HG02763 (cell line): ENCODE data around the gene ID3.
"Not testable (repeated sequence)": the region's sequence is repeated elsewhere in the genome, so short reads cannot be mapped to it uniquely, and the experiment has no call there.

Experiments used
- ATAC-seq: cut with Tn5 transposase; IDR thresholded peaks from one replicate; pipeline ENCODE4 v1.9.1; 2021; ENCODE audit warnings: mild to moderate bottlenecking, moderate library complexity; ENCODE audit not compliant: unreplicated experiment

The ID3 gene

GRCh38 chr1:23589585-23589986, 30.3 kb upstream of the ID3 start:
- ATAC-seq: no peak

- ATAC-seq: no peak
Observed at GRCh38 chr1:23588749-23589548, 29.6 kb upstream of the ID3 start.

DNA sequence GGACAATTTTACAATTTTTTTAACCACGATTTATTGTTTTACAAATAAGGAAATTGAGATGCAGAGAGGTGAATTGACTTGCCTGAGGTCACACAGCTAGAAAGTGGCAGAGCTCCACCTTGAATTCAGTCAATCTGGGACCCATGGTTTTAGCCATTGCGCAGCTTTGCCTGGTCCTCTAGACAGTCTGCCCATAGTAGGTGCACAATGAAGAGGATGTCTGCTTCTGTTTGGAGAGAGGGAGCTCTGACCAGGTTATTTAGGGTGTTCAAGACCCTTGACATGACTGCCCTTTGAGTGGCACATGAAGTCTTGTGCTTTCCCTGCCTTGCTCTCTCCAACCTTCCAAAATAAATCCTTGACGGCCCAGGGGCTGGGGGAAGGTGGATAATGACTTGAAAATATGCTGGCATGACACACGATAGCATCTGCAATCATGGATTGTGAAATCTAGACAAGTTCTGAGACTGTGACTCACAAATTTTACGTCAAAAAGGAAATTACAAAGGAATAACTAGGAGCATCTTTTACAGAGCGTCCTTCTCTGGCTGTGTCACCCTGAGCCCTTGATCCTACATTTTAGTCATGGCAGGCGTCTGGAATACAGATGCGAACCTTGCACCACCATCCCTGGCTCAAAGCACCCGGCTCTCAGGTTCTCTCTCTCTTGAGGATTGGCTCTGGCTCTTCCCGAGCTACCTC, 26.2 kb upstream of the ID3 start:
- ATAC-seq: no peak

GRCh38 chr1:23583727-23584126, 24.4 kb upstream of the ID3 start:
- ATAC-seq: not testable (repeated sequence)

DNA sequence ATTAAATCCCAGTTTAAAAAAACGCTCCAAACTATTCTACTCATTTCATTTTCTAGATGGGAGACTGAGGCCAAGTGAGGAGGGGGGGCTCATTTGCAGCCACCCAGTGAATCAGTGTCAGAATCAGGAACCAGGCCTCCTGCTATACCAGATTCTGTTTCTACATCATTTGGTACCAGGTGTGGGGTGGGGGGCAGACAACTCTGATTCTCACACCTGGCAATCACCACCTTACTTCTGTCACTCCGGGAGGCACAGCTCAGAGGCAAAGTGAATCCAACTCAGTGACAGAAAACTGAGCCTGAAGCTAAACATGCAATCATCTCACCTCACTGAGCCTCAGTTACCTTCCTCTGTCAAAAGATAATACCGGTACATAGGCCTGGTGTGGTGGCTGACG, 23.5 kb upstream of the ID3 start:
- no peak for ATAC-seq

DNA sequence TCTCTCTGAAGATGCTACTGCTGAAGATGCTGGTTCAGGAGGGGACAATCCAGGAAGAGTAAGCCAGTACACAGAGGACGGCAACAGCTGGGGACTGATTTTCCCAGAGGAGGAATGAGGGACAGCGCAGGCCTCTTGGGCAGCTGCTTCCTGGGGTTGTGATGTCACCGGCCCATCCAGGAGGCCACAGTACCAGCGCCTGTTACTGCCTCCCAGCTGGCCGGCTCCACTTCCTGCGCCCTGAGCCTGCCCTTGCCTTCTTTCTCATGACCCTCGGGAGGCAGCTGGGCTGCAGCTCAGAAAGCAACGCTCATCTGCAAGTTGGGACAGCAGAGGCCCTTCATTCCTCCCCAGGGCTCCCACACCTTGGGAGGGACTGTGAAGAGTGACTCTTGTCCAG, 21.9 kb upstream of the ID3 start:
- ATAC-seq: no peak

GRCh38 chr1:23578997-23579363, 19.7 kb upstream of the ID3 start:
- no peak for ATAC-seq

DNA sequence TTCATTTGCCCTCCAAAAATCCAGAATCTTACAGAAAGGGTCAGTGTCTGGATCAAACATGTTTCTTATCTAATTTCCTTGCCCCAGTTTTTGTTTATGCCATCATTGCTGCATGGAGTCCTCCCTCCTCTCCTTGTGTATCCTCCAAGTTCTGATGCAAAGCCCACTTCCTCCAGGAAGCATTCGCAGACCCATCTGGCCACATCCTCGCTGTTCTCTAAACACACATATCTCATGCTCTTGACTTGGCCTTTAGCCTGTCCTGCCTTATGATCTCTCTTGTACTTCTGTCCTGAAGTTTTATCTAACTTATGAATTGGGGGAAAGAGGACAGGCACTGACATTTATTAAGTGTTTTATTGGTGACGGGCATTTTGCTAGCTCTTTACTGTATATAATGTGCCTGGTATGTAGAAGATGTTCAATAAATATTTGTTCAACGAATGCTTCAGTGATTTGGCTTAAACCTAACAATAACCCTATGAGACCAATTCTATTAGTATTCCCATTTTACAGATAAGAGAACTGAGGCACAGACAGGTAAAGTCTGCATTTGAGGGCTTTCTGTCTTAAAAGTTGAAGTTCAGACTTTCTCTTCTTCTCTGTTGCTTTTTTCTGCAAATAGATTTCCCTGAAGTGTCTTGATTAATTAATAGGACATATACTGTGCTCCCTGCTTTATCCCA, 19.2 kb upstream of the ID3 start:
- ATAC-seq: no peak

DNA sequence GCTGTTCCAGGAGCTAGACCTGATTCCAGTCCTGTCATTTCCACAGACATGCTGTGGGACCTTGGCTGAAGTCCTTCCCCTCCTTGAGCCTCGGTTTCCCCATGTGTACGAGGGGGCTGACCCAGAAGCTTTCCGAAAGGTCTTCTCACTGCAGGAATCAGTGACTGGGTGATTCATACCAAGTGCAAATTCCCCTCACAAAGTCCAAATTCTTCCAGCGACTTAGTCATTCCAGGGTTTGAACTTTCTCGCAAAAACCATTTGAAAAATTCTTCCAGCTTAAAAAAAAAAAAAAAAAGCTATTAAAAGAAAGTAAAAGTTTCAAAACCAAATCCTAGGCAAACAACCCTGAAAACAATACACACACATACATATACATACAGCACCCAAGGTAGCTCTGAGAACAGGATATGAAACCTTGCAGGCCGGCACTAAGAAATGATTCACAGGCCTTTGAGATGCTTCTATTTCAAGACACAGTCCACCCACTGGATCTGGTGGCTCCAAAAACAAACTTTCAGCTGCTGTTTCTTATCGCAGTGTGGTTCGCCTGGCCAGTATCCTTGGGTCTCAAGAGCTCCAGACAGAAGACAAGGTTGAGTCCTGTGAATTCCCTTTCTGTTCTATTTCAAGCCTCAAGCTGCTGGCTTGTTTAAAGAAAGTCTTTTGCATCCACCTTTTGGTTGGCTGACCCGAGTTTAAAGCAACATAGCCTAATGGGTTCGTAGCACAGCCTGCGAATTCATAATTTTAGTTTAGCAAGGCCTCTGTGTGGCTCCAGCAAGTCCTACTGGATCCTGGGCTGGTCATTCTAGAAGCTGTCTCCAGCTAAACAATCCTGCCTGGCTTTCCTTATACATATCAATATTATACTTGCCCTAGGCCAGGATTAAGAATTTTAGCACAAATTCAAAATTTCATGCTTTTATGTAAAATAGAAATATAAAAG, 18.0 kb upstream of the ID3 start:
- peak; percentile 80 for ATAC-seq

- ATAC-seq: no peak
Observed at GRCh38 chr1:23576338-23577055, 17.2 kb upstream of the ID3 start.

DNA sequence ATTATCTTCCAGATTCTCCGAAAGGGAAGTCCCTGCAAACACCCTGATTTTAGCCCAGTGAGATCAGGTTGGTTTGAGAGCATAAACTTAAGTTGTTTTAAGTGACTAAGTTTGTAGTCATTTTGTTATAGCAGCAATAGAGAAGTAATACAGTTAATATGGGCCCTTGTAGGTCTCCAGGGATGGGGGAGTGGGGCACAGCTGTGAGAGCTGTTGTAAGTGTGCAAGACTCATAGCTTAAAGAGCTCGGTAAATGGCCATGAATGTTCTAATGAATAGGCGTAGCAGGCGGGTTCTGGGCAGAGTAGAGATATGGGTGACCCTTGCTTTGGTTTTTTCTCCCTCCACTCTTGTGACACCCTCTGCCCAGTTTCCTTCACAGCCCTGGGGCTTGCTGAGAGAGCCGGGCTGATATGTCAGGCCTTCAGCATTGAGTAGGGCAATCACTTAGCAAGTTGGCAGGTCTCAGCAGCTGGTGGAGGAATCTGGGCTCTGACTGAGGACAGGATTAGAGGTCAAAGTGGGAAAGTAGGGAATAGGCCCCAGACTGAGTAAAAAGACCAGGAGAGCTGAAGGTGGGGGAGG, 16.0 kb upstream of the ID3 start:
- no peak for ATAC-seq

- ATAC-seq: no peak
Observed at GRCh38 chr1:23574265-23574754, 15.0 kb upstream of the ID3 start.

DNA sequence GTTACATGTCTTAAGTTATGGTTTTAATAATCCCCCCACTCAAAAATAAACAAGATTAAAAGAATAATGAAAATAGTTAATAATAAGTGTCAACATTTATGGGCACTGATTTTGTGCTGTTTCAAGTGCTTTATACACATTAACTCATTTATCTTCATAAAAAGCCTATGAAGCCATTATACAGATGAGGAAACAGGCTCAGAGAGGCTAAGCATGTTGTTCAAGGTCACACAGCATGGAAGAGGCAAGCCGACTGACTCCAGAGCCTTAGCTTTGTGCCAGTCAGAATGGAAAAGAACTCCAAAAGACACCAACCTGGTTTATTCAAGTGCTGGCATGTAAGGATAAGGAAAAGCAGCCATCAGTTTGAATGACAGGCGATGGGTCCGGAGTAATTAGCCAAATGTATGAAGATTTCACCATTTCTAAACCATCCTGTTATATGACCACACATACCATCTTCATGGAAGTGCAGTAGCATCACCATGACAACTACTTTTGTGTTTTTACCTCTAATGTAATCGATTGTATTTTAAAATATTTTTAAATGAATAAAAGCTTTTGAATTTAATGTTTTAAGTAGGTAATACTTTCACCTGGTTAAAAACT, 14.4 kb upstream of the ID3 start:
- ATAC-seq: no peak

DNA sequence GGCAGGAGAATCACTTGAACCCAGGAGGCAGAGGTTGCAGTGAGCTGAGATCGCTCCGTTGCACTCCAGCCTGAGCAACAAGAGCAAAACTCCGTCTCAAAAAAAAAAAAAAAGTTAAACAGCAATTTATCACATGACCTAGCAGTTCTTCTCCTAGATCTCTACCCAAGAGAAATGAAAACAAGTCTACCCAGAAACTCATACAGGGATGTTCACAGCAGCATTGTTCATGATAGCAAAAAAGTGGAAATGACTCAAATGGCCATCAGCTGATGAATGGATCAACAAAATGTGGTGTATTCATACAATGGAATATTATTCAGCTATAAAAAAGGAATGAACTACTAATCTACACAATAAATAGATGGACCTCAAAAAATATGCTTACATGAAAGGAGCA, 12.2 kb upstream of the ID3 start:
- no peak for ATAC-seq

GRCh38 chr1:23570001-23570691, 10.8 kb upstream of the ID3 start:
- ATAC-seq: no peak

GRCh38 chr1:23568608-23569383, 9.5 kb upstream of the ID3 start:
- ATAC-seq: no peak

GRCh38 chr1:23567996-23568607, 8.8 kb upstream of the ID3 start:
- no peak for ATAC-seq

GRCh38 chr1:23567629-23567995, 8.3 kb upstream of the ID3 start:
- no peak for ATAC-seq
